OCI-LY1 (cell line): Measurements from ENCODE around the gene CLN6.

Experiments
- H2AFZ ChIP-seq: fragments of 200-600 bp; sonication (generic), shearing (Covaris generic); 2 replicates; pipeline ENCODE4 v1.6.0; 2014; ENCODE audit warnings: antibody characterized with exemption, mild to moderate bottlenecking, low read length
- H3F3A ChIP-seq: fragments of 200-600 bp; sonication (generic), shearing (Covaris generic); 2 replicates; pipeline ENCODE4 v1.6.0; 2014; ENCODE audit warnings: mild to moderate bottlenecking, antibody characterized with exemption, low read length, moderate library complexity; ENCODE audit not compliant: insufficient read depth
- H3K27ac ChIP-seq: fragments of 200-600 bp; sonication (generic); 2 replicates; pipeline ENCODE4 v1.5.1; 2014; ENCODE audit warnings: low read length, mixed run types, mild to moderate bottlenecking, low read depth; ENCODE audit not compliant: poor library complexity, severe bottlenecking
- H3K27me3 ChIP-seq: fragments of 200-600 bp; sonication (generic); 2 replicates; pipeline ENCODE4 v1.6.0; 2014; ENCODE audit warnings: antibody characterized with exemption, mild to moderate bottlenecking, low read length, moderate library complexity; ENCODE audit not compliant: insufficient read depth
- H3K36me3 ChIP-seq: fragments of 200-600 bp; sonication (generic); 2 replicates; pipeline ENCODE4 v1.6.1; 2014; ENCODE audit warnings: mild to moderate bottlenecking, antibody characterized with exemption, low read length, moderate library complexity, mixed read lengths; ENCODE audit not compliant: insufficient read depth
- H3K4me1 ChIP-seq: fragments of 200-600 bp; sonication (generic); 2 replicates; pipeline ENCODE4 v1.5.1; 2014; ENCODE audit warnings: mild to moderate bottlenecking, low read length, moderate library complexity; ENCODE audit not compliant: insufficient read depth, severe bottlenecking
- H3K4me2 ChIP-seq: fragments of 200-600 bp; sonication (generic), shearing (Covaris generic); 2 replicates; pipeline ENCODE4 v1.6.1; 2014; ENCODE audit warnings: low read length
- H3K4me3 ChIP-seq: fragments of 200-600 bp; sonication (generic); 2 replicates; pipeline ENCODE4 v1.5.1; 2014; ENCODE audit warnings: low read length, low read depth, mild to moderate bottlenecking, mixed read lengths; ENCODE audit not compliant: poor library complexity, severe bottlenecking
- H3K79me2 ChIP-seq: fragments of 200-600 bp; shearing (Covaris generic); 2 replicates; pipeline ENCODE4 v1.6.1; 2016; ENCODE audit warnings: mixed run types, low read length, mixed read lengths; ENCODE audit not compliant: insufficient read depth
- H3K9ac ChIP-seq: fragments of 200-600 bp; sonication (generic), shearing (Covaris generic); 2 replicates; pipeline ENCODE4 v1.6.1; 2014; ENCODE audit warnings: mild to moderate bottlenecking, low read length, mixed read lengths
- H3K9me2 ChIP-seq: fragments of 200-600 bp; sonication (generic), shearing (Covaris generic); 2 replicates; pipeline ENCODE4 v1.6.1; 2014; ENCODE audit warnings: low read depth, mild to moderate bottlenecking, low read length, mixed read lengths
- H3K9me3 ChIP-seq: fragments of 200-600 bp; shearing (Covaris generic); 2 replicates; pipeline ENCODE4 v1.6.1; 2014; ENCODE audit warnings: low read length, mixed read lengths
- H4K20me1 ChIP-seq: fragments of 200-600 bp; sonication (generic), shearing (Covaris generic); 2 replicates; pipeline ENCODE4 v1.6.0; 2016; ENCODE audit warnings: mild to moderate bottlenecking, low read length; ENCODE audit not compliant: insufficient read depth
- EZH2 ChIP-seq: fragments of 200-600 bp; sonication (generic), shearing (Covaris generic); IDR thresholded peaks from 2 replicates; pipeline ENCODE4 v1.8.0; 2017; ENCODE audit warnings: borderline replicate concordance, mixed run types, mild to moderate bottlenecking, antibody characterized with exemption, low read length, moderate library complexity, mixed read lengths
- TF ChIP-seq, protein P1 (sequence below): fragments of 200-600 bp; sonication (generic), shearing (Covaris generic); IDR thresholded peaks from 2 replicates; pipeline ENCODE4 v1.5.1; 2017; ENCODE audit warnings: mild to moderate bottlenecking, antibody characterized with exemption, low read length, moderate library complexity, mixed read lengths

CLN6 gene

DNA sequence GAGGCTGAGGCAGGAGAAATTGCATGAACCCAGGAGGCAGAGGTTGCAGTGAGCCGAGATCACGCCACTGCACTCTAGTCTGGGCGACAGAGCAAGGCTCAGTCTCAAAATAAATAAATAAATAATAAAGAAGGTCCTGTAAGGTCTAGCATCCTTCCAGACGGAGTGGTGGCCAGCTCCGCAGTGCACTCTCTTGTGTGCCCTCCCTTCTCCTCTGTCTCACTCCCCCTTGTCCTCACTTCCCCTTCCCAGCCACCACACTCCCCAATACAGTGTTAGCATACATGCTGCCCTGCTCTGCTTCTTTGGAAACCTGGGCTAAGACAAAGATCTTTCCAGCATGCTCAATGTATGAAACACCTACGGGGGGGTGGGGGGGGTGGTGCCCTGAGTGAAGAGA is 3.4 kb upstream of the CLN6 start:
- peaks cover 14% of the 10 kb centered on the region for H3K4me1 ChIP-seq
- no peak overlapping the region for H3K27ac ChIP-seq
- no peak overlapping the region for H3K4me2 ChIP-seq
- H3K79me2 ChIP-seq: peaks cover 10% of the 10 kb centered on the region; the same call in 1 of the 2 replicates
- no peaks in the 10 kb centered on the region for H3K9me2 ChIP-seq
- H3F3A ChIP-seq: no peaks in the 10 kb centered on the region
- no peaks in the 10 kb centered on the region for H4K20me1 ChIP-seq
- no peaks in the 10 kb centered on the region; the same call in 1 of the 2 replicates for H3K36me3 ChIP-seq
- no peaks in the 10 kb centered on the region for H3K27me3 ChIP-seq
- no peak overlapping the region for H3K4me3 ChIP-seq
- H3K9me3 ChIP-seq: no peaks in the 10 kb centered on the region
- no peak overlapping the region for H2AFZ ChIP-seq
- no peak overlapping the region for H3K9ac ChIP-seq
- TF ChIP-seq, protein P1, sequence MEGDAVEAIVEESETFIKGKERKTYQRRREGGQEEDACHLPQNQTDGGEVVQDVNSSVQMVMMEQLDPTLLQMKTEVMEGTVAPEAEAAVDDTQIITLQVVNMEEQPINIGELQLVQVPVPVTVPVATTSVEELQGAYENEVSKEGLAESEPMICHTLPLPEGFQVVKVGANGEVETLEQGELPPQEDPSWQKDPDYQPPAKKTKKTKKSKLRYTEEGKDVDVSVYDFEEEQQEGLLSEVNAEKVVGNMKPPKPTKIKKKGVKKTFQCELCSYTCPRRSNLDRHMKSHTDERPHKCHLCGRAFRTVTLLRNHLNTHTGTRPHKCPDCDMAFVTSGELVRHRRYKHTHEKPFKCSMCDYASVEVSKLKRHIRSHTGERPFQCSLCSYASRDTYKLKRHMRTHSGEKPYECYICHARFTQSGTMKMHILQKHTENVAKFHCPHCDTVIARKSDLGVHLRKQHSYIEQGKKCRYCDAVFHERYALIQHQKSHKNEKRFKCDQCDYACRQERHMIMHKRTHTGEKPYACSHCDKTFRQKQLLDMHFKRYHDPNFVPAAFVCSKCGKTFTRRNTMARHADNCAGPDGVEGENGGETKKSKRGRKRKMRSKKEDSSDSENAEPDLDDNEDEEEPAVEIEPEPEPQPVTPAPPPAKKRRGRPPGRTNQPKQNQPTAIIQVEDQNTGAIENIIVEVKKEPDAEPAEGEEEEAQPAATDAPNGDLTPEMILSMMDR: no peak
- TF ChIP-seq EZH2: no peak

DNA sequence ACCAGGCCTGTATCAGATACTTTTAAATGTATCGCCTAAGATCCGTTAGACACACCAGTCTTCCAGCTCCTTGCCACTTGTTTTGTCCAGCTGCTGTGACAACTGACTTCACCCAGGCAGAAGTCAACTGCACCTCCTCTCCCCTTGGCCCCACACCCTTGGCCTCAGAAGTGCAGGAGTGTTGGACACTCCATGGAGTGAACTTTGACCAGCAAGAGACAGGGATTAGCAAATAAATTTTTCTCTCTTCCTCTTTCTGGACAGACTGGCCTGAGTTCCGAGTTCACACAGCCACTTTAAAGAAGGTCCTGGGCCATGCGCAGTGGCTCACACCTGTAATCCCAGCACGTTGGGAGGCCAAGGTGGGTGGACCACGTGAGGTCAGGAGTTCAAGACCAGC is 2.9 kb upstream of the CLN6 start:
- Histone ChIP-seq H3K4me2 (no peak overlapping the region), H3K4me1 (peaks cover 19% of the 10 kb centered on the region), H3K27me3 (no peaks in the 10 kb centered on the region), H3K4me3 (no peak overlapping the region), H3K79me2 (peaks cover 14% of the 10 kb centered on the region), H3K9me2 (no peaks in the 10 kb centered on the region), H3K27ac (no peak overlapping the region), H3K9me3 (no peaks in the 10 kb centered on the region), H4K20me1 (no peaks in the 10 kb centered on the region), H3K9ac (no peak overlapping the region), H3F3A (no peaks in the 10 kb centered on the region), H3K36me3 (no peaks in the 10 kb centered on the region; the same call in 1 of the 2 replicates), H2AFZ (no peak overlapping the region)
- TF ChIP-seq, protein P1: no peak
- TF ChIP-seq EZH2: no peak

DNA sequence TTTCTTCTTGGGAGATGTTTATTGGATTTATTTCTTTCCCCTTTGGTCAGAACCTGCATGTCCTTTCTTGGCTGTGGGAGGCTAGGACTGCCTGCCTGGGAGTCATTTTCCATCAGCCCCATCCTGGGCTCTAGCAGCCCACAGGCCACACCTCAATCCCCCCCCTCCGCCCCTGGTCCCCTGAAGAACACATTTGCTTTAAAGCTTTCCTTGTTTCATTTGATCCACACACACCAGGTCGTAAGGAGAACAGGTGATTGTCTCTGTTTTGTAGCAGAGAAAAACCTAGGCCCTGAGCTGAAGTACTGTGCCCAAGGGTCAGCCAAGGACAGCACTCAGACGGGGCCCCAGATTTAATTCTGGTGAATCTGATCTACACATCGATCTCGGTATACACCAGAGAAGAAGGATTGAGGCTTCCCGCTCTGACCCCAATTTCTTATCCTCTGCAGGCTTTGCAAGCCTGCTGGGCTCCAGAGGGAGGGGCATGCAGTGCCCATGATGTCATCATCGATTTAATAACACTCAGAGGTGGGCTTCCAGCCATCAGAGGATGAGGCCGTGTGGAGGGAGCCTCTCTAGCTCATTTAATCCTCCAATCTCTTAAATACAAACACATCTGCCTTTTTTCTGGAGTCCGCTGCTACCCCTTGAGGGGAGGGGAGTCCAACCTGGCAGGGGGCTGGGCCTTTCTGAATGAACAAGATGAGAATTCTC is 1.7 kb upstream of the CLN6 start:
- TF ChIP-seq, protein P1: no peak
- TF ChIP-seq EZH2: no peak
- Histone ChIP-seq H3K9me3 (no peaks in the 10 kb centered on the region), H3K4me1 (peaks cover 25% of the 10 kb centered on the region)

More for the DNA sequence above, 1.7 kb upstream of the CLN6 start:
- Histone ChIP-seq H3K27me3 (no peaks in the 10 kb centered on the region), H3K4me2 (no peak overlapping the region), H4K20me1 (no peaks in the 10 kb centered on the region), H3F3A (no peaks in the 10 kb centered on the region), H3K4me3 (no peak overlapping the region), H2AFZ (no peak overlapping the region), H3K79me2 (peaks cover 26% of the 10 kb centered on the region), H3K9me2 (no peaks in the 10 kb centered on the region), H3K27ac (no peak overlapping the region), H3K36me3 (no peaks in the 10 kb centered on the region; the same call in 1 of the 2 replicates), H3K9ac (no peak overlapping the region)
